GM12873 (cell line): ENCODE results near the gene PLXNA4.

Experiments used
- CTCF ChIP-seq: IDR thresholded peaks from 2 replicates; pipeline ENCODE4 v1.5.1; 2012; ENCODE audit warnings: low read depth, mild to moderate bottlenecking, moderate library complexity, low read length, control low read depth; ENCODE audit not compliant: insufficient read depth; ENCODE audit errors: missing control alignments

PLXNA4 gene

GRCh38 chr7:132182992-132183391 is 393.3 kb downstream of the PLXNA4 start:
- no peak for TF ChIP-seq CTCF

GRCh38 chr7:132181946-132182685 is 394.2 kb downstream of the PLXNA4 start:
- no peak for TF ChIP-seq CTCF

GRCh38 chr7:132181371-132181770 is 394.9 kb downstream of the PLXNA4 start:
- no peak for TF ChIP-seq CTCF

- TF ChIP-seq CTCF = no peak
Measured at GRCh38 chr7:132180481-132180880, 395.8 kb downstream of the PLXNA4 start.

GRCh38 chr7:132179681-132180080 is 396.6 kb downstream of the PLXNA4 start:
- no peak for TF ChIP-seq CTCF

GRCh38 chr7:132179080-132179430 is 397.2 kb downstream of the PLXNA4 start:
- TF ChIP-seq CTCF = no peak

GRCh38 chr7:132177708-132178401 is 398.4 kb downstream of the PLXNA4 start:
- no peak for TF ChIP-seq CTCF
